CD4-positive, alpha-beta T cell treated with Interleukin-6 for 4 hours (primary cell): ENCODE measurements around the gene PRCP.

Source experiments
- DNase-seq: peaks from one replicate; pipeline ENCODE4 v3.0.0-alpha.2; 2020; ENCODE audit warnings: mixed read lengths

The PRCP gene

DNA sequence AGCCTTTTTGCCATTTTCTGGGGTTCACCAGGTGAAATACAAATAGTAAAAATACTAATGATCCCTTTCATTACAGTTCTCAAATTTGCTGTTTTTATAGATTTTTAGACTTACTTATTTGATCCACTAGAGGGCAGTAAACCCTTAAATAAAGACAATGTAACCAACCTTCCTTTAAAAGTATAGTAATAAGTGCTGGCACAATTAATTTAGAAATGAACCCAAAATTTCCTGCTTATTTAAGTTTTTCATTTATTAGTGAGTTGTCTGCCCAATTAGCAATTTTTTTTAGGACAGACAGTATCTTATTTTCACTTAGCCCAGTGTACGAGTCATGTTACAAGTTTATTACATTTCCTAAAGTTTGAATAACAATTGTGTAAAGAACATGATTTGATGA, 6.0 kb upstream of the PRCP start:
- no peak for DNase-seq

DNA sequence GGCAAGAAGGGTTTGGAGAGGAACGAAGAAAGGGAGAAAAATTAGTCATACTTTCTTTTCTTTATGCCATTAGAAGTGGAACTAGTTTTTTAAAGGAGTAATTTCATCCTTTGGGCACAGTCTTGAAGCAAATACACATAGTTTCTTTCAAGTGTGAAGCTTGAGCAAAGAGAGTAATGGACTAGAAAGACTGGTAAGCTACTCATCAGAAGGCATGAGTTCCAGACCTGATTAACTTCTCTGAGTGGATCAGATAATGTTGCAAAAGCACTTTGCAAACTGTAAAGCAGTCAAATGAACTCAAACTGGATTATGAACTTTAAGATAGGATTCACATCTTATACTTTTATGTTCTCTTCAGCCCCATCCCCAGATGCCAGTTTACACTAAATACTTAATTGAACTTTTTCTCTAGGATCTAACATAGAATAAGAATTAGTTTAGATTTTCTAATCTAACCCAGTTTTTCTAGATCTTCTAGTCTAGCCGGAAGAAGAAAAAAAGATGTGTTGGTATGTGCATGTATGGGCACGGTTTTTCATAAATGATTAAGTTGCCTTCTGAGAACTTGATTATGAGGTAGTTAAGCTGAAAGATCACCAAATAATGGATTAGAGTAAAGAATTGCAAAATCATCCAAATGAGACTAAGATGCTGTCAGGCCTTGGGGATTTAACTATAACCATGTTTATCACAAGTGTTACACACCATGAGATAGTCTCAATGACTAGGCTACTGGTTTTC, 3.8 kb upstream of the PRCP start:
- no peak for DNase-seq

DNA sequence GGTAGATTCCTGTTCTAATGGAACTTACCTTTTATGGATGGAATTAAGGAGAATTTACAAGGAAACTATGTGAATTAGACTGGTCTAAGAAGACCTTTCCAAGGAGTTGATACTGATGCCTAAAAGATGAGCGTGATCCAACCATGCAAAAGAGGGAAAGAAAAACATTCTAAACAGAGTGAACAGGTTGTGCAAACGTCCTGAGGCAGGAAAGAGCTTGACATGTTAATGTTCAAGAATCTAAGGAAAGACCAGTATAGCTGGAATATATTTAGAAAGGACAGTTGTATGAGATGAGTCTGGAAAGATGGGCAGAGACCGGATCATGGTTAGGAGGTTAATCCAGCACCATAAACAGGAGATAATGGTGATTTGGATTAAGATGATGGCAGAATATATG, 2.6 kb upstream of the PRCP start:
- DNase-seq, result no peak

DNA sequence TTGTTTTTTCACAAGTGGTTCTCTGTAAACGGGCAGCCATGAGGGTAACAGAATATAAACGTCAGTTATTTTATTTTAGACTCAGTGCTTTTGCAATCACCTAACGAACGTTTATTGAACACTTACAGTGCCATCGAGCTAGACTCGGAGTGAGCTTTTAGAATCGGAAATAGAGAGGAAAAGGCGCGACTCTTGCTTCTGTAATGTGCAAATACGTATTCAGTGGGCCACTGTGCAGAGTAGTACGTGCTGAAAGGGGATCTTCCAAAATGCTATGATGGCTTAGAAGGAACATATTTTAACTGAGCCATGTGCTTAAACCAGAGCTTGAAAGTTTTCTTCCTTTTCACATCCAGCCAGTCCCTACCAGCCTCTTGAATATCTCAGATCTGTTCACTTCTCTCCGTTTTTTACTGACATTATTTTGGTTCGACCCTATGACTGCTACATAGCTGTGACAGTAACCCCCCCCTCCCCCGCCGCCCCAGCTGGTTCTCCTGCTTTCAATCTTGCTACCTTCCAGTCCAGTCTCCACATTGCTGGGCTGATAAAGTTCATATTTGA, 1.8 kb upstream of the PRCP start:
- DNase-seq, result no peak

DNA sequence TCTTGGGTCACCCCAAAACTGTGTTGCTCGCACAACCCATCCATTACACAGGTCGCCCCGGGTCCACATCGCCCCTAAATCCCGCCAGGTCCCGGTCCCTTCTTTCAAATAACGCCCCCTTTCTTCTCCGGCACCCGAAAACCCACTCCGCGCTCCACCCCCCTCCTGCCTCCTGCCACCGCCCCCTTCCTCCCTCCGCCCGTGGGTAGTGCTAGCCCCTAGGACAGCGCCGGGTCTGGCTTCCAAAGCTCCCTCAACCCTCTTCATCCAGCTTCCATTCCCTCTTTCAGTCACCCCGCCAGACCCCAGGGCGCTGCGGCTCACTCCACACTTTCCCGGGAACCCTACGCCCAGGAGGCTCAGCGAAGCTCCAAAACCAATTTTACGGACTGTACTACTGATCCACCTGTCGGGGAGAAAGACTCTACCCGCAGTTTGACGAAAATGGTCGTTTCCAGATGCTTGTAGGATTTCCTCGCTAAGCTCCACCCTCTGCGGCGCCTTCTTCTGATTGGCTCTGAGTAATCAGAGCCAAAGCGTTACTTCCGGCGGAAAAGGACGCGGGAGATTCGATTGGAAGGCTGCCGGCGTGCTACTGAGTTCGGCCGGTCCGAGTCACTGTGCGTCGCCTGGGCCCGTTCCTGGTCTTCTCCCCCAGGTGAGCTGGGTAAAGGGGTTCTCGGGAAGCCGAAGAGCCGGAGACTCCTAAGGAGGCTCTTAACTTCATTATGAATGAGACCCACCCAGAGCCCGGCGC, 1.1 kb upstream of the PRCP start, which contains the start of gene DDIAS:
TSS of gene DDIAS (plus strand) at position 572 of the 757 bp plus-strand sequence. CDS start 13,003 bp downstream, outside the sequence.
- peak; percentile 96 for DNase-seq

DNA sequence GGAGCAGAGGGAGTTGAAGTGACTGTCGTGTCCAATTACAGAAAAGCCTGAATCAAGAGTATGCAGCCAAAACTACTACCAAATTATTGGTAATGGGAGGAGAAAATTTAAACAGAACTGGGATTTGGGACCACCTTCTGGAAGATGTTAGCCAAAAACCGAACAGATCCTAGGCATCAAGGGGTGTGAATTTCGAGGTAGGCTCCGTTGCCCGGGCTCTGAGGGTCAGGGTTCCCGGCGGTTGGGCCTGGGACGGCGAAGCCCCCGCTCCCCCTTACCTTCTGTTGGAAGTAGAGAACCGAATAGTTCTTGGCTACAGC, 313 bp downstream of the PRCP start:
- no peak for DNase-seq

DNA sequence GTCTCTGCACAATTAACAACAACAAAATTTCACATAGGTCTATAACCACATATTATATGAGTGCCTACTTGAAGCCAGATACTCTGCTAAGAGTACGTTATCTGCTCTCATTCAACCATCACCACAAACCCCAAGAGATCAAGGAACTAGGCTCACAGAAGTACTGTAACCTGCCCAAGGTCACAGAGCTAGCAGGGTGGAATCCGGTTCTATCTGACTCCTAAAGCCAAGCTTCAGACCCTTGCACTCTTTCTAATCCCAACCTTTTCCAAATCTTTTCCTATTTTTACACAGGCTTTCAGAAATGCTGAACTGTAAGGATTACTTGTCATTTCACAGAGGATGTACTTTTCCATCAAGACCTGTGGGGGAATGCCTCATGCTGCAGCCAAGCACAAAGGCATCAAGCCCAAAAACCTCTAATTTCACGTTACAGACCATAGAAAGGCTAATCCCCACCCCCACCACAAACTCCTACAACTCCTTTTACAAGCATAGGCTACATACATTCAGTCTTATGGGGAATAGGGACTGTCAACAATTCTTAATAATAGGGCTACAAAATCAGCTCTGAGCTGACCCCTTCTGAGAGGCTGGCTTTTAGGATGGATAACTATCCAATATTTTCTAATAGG, 927 bp downstream of the PRCP start:
- DNase-seq, result peak; percentile 10

DNA sequence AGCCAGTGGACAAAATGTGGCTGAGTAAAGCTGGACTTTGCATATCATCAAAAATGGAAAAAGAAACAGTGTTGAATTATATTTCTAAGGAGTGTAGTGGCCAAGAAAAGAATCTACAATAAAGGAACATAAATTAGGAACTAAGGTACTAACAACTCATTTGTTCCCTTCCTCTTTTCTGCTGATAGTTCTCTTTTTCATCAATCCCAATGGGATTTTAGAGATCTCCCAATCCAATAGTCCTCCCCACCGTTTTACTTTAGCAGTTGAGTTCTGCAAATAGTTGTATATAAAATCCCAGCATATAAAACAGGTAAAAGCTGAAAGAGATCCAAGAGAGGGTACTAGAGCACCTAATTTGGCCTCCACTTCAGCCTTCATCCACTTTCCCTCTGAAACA, 2.0 kb downstream of the PRCP start:
- DNase-seq, result no peak

DNA sequence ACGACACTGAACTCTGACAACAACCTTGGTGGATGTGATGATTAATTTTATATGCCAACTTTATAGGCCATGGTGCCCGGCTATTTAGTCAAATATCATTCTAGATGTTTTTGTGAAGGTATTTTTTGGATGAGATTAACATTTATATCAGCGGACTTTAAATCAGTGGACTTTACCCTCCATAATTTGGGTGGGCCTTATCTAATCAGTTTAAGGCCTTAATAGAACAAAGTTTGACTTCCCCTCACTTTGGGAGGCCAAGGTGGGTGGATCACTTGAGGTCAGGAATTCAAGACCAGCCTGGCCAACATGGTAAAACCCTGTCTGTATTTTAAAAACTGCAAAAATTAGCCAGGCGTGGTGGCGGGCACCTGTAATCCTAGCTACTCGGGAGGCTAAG, 4.0 kb downstream of the PRCP start:
- DNase-seq, result no peak

DNA sequence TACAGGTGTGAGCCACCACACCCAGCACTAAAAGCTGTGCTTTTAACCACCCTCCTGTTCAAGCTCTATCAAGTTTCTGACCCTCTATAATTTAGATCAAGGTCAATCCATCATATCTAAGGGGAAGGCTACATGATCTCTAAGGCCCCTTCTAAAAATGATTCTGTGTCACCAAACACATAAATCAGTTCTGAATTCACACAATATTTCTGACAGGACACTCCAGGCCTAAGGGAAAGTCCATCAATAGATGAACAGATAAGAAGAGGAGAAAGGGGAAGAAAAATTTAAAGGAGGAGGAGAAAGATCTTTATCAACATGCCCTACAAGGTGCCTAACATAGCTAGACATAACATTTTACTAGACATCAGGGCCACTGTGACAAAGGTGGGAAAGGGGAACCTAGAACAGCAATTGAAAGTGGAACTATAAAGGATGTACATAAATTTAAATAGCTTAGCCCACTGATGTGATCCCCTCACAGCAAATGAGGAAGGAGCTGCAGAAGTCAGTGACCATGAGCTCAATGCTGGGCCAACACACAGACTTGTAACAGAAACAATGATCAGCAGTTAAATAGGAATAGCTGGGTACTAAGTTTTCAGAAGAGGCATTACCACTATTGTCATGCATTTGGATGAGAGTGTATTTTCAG, 4.7 kb downstream of the PRCP start:
- no peak for DNase-seq

DNA sequence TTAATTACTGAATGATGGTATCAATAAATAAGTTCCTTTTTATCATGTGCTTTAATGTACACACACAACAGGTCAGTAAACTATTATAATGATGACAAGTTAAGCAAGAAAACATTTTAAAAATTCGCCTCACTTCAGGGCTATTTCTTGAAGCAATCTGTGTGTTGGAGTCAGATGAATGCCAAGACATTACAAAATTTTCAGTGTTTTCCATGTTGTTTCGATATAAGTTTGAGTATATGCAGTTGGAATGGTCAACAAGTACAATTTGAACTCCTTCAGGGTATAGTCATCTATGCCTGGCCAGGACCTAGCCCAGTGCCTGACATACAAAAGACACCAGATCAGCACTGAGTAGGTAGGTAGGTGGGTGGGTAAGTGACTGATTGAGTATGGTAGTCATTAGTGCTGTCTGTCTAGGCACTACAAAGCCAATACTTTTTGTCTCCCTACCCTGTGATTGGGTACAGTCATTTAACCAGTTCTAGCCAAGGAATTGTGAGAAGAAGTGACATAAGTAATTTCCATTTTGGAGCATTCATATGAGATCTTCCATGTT, 7.5 kb downstream of the PRCP start:
- DNase-seq, result no peak

DNA sequence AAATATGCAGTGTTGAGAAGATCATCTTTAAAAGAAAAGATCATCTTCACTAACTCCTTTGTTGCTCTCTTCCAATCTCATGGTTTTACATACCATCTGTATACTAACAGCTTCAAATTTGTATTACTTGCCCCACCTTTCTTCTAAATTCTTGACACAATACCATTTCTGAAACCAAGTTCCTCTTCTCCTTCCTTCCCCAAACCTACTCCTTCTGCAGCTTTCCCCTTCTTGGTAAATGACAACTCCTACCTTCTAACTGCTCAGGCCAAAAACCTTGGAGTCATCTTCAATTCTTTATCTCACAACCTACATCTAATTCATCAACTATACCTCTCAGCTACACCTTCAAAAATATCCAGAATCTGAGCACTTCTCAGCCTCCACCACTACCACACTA, 9.3 kb downstream of the PRCP start:
- no peak for DNase-seq

DNA sequence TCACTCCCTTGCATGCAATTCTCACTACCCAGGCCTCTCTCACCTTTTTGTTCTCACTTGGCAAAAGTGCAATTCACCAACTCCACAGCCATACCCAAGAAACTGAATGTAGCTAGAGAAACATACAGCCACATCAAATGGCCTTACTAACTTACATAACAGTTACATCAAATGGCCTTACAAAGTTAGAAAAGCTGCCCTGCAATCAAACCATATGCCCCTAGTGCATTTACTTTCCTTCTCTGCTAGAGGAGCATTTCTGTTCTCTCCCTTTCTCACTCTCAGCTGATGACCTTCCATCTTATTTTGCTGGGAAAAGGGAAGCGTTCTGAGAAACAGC, 10.3 kb downstream of the PRCP start:
- no peak for DNase-seq

DNA sequence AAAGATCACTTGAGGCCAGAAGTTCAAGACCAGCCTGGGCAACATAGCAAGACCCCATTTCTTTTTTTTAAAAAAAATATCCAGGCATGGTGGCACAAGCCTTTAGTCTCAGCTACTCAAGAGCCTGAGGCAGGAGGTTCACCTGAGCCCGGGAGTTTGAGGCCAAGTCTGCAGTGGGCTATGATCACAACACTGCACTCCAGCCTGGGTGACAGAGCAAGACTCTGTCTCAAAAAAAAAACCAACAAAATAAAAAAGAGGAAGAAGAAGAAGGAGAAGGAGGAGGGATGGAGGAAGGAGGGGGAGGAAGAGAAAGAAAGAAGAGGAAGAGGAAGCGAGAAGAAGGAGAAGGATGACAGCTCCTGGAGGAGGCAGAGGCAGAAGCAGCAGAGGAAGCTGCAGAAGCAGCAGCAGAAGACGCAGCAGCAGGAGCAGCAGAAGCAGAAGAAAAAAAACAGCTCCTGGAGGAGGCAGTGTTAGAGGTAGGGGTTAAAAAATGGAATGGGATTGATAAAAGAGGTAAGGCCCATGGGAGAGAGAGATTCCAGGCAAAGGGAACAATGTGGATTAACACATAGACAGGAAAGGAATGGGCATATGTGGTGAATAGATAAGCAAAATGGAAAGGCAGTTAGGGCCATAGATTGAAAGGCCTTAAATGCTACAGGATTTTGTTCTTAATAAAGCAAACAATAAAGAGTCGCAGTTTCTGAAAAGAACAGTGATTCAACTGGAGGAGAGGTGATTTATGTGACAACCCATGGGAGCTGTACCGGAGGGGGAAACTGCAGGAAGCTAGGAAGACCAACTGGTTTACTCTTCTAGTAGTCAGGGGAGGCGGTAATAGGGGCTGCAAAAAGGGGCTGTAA, 10.9 kb downstream of the PRCP start:
- DNase-seq, result no peak

DNA sequence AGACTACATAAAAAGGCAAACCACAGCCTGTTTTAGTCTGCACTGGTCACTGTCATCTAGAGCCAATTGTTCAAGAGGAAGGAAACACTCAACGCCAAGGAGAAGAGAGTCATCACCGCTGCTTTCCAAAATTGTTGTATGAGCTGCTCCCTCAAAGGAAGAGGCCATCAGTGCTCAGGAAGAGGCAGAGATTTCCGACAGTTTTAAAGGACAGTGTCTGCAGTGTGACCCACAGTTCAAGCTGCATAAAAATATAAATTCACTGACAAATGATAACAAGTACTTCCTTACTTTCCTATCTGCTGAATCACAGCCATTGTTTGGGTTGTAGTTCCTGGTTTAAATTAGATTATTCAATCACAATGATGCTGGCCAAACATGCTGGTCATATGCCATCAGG, 16.4 kb downstream of the PRCP start:
- no peak for DNase-seq

DNA sequence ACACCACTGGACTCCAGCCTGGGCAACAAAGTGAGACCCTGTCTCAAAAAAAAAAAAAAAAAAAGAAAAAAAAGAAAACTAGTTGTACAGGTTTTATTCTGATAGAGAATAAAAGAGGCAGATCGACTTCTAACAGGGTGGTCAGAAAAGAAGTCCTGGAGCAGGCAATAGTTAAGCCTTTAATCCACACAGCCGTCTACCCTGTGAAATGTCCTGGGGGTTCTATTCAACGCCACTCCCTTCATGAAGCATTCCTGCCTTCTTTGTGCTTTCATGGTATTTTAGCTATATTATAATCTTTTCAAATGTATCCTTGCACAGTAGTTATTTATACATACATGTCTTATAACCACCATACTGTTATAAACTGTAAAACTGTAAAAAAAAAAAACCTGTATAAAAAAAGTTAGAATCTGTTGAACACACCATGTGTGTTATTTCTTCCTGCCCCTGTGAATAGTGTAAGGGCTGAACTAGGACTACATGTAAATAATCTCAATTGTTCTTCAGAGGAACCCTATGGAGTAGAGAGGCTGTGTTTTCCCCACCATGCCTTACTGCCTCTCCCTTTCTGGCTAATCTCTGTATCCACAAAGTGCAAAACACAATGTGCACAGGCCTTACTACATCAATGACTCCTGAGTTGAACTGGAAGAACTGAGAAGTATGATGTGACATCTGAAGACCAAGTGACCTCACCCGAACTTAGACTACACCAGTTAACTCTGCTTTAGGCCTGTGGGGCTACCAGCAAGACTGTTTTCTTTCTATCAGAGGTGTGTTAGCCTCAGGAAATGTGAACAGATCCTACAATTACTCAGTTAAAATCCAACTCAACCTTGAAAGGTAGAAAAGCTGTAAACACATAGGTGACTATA, 25.3 kb downstream of the PRCP start:
- no peak for DNase-seq

DNA sequence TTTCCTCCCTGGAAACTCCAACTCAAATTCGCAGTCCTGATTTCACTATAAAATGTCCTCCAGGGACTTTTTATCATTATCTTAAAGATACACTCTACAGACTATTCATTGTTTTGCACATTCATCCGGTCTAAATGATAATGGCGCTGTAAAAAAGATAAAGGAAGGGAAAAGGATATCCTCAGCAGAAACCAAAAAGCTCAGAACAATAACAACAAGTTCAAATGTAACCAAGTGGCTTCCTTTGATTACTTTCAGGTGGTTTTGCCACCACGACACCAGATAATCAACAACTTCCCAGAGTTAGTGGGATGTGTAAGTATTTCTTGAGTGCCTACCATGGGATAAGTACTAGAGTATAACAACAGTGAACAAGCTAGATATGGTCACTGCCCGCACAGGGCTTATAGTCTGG, 26.3 kb downstream of the PRCP start:
- DNase-seq, result no peak

DNA sequence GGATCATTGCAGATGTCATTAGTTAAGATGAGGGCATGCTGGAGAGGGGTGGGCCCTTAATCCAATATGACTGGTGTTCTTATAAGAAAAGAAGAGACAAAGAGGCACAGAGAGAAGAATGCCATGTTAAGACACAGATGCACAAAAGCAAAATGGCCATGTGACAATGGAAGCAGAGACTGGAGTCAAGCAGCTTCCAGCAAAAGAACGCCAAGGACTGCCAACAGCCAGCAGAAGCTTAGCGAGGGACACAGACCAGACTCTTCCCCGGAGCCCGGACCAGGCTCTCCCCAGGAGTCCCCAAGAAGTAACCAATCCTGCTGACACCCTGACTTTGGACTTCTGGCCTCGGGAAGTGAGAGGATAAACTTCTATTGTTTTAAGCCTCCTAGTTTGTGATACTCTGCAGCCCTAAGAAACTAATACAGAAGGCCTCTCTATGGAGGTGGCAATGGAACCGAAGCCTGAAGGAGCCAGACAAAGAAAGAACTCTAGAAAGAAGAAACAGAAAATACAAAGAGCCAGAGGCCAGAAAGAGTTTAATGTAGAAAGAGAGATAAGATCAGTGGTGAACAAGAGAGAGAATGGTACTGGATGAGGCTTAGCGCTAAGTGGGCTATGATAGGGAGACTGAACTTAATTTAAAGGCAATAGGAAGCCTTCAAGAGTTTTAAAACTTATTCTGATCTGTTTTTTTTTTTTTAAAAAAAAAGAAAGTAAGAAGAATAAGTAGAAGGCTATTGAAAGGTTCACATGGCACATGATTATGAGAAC, 27.7 kb downstream of the PRCP start:
- no peak for DNase-seq

DNA sequence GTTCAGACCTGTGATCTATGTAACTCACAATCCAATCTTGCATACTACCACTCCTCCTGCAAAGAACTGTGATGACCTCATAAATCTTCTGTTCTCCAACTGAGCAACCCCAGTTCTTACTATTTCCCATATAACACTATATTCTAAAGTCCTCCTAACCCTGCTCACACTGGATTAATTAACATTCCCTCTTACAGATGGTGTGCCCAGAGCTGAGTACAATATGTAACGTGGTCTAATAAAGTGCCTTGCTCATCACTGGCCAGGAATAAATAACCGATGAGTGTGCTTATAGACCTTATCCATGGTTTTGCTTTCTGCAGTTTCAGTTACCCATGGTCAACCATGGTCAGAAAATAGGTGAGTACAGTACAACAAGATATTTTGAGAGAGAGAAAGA, 28.6 kb downstream of the PRCP start:
- DNase-seq, result no peak

DNA sequence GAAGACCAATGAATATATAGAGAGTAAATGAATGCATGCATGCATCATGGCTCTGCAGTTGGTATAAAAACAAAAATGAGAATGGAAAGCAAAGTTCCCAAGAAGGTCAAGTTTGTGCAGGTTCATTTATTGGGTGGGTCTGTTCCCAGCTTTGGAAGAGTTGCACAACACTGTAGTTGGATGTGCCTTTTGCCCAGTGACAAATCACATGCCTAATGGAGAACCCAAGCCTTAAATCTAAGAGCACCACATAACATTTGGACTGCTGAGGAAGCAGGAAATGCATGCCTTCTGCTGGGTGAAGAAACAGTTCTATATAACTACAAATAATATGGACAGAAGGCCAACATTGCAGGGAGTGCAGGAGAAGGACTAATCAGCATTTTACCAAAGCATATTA, 30.6 kb downstream of the PRCP start:
- no peak for DNase-seq
